Epithelial cell of esophagus (primary cell): ENCODE results near the gene RPTOR.
"Not testable (repeated sequence)": the region's sequence is repeated elsewhere in the genome, so short reads cannot be mapped to it uniquely, and the experiment has no call there.

Source experiments
- DNase-seq: peaks from one replicate; pipeline ENCODE4 v3.0.0; 2010; ENCODE audit warnings: low read depth
- H3K4me3 ChIP-seq: 2 replicates; pipeline ENCODE4 v1.5.1; 2011; ENCODE audit warnings: mild to moderate bottlenecking, low read length, control low read depth
- CTCF ChIP-seq: IDR thresholded peaks from 2 replicates; pipeline ENCODE4 v1.5.1; 2011; ENCODE audit warnings: low read depth, mild to moderate bottlenecking, low read length, control low read depth, inconsistent platforms; ENCODE audit not compliant: insufficient read depth; ENCODE audit errors: missing control alignments

Gene RPTOR

DNA sequence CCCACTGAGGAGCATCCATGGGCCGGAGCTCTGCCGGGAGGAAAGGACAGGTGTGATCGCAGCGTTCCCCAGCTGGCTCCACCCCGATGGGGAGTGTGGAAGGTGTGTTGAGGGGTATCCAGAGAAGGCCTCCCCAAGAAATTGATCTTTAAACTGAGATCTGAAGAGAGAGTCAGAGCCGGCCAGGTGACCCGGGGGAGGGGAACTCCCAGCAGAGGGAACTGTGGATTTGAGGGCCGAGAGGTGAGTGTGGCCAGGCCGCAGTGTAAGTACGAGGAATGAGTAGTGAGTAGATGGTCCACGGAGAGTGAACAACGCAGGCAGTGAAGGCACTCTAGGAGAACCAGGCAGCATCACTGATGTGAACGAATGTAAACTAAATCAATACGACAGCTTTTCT is 80.2 kb downstream of the RPTOR start:
- no peak overlapping the region for H3K4me3 ChIP-seq
- no peak for TF ChIP-seq CTCF
- DNase-seq = no peak

- peak; percentile 47 for DNase-seq
- TF ChIP-seq CTCF = no peak
- H3K4me3 ChIP-seq = no peak overlapping the region
Observed at GRCh38 chr17:80625627-80626026, 81.0 kb downstream of the RPTOR start.

GRCh38 chr17:80628881-80629280 is 84.2 kb downstream of the RPTOR start:
- H3K4me3 ChIP-seq, DNase-seq: not testable (repeated sequence)

GRCh38 chr17:80629298-80630028 is 84.8 kb downstream of the RPTOR start:
- DNase-seq = no peak
- no peak for TF ChIP-seq CTCF
- H3K4me3 ChIP-seq = no peak overlapping the region

DNA sequence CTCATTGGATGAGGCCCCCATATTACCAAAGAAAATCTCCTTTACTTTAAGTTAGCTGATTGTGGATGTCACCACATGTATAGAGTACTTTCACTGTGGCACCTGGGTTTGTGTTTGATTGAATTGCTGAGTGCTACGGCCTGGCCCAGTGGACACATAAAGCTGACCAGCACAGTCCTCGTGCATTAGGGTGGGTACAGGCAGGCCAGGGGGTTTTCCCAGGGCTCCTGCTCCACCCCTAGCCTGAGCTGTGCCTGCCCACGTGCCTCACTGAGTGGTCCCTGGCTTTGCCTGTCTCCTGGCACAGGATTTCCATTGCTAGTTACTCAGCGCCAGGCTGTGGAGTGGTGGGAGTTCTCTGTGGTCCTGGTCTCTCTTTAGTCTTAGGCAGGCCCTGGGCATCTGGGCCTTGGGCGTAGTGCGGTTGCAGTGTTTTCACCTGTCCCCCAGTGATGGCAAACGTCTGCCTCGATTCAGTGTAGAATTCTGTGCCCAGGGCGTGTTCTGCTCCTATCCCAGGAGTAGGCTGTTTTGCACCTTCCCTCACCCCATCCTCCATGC is 86.0 kb downstream of the RPTOR start:
- no peak for TF ChIP-seq CTCF
- DNase-seq = no peak
- H3K4me3 ChIP-seq = no peak overlapping the region

GRCh38 chr17:80631142-80632045 is 86.8 kb downstream of the RPTOR start:
- no peak for TF ChIP-seq CTCF
- no peak overlapping the region for H3K4me3 ChIP-seq
- no peak for DNase-seq

DNA sequence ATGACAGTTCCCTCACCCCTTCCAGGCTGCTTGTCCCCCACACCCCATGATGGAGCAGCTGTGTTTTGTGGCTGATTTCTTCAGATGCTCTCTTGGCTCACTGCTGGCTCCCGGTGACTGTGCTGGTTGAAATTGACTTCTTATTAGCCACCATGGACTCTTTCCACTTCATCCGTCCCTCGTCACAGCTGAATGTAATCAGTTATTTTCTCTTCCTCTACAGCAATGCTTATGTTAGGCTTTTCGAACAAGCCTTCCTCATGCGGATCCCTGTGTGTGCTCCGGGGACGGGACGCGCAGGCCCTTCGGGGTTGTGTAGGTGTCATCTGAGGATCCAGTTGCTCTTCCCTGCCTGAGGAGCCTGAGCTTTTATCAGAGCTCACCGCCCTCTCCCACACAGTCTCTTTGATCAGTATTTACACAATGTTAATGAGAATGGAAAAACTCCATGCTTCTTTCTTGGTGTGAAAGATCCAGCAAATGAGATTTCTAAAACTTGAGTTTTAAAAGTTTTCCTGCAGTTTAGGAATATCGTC is 87.5 kb downstream of the RPTOR start:
- TF ChIP-seq CTCF = no peak
- no peak overlapping the region for H3K4me3 ChIP-seq
- no peak for DNase-seq
